ENCODE measurements around the gene TMA7.

The TMA7 gene

GRCh38 chr3:48405971-48406370 lies 34.1 kb upstream of the TMA7 start:
- no peak overlapping the region for H3K4me3 ChIP-seq (ENCODE audit: low read depth, low read length)
- no peak for TF ChIP-seq CTCF (IDR thresholded peaks at IDR 0.05; ENCODE audit: borderline replicate concordance, insufficient read depth, low read depth, low read length)

- no peak for TF ChIP-seq CTCF (IDR thresholded peaks at IDR 0.05; ENCODE audit: borderline replicate concordance, insufficient read depth, low read depth, low read length)
- no peak overlapping the region for H3K4me3 ChIP-seq (ENCODE audit: low read depth, low read length)
Observed at GRCh38 chr3:48406443-48407431, 33.3 kb upstream of the TMA7 start.

- no peak overlapping the region for H3K4me3 ChIP-seq (ENCODE audit: low read depth, low read length)
- TF ChIP-seq CTCF (IDR thresholded peaks at IDR 0.05; ENCODE audit: borderline replicate concordance, insufficient read depth, low read depth, low read length): no peak
Observed at GRCh38 chr3:48407542-48408099, 32.4 kb upstream of the TMA7 start.

GRCh38 chr3:48408823-48409281 lies 31.2 kb upstream of the TMA7 start:
- TF ChIP-seq CTCF (IDR thresholded peaks at IDR 0.05; ENCODE audit: borderline replicate concordance, insufficient read depth, low read depth, low read length): no peak
- H3K4me3 ChIP-seq (ENCODE audit: low read depth, low read length): no peak overlapping the region

- TF ChIP-seq CTCF (IDR thresholded peaks at IDR 0.05; ENCODE audit: borderline replicate concordance, insufficient read depth, low read depth, low read length): no peak
- H3K4me3 ChIP-seq (ENCODE audit: low read depth, low read length): no peak overlapping the region
Observed at GRCh38 chr3:48409291-48410201, 30.5 kb upstream of the TMA7 start.

GRCh38 chr3:48410205-48411040 lies 29.6 kb upstream of the TMA7 start:
- no peak for TF ChIP-seq CTCF (IDR thresholded peaks at IDR 0.05; ENCODE audit: borderline replicate concordance, insufficient read depth, low read depth, low read length)
- peak overlapping the region; percentile 8 for H3K4me3 ChIP-seq (ENCODE audit: low read depth, low read length)

All from GM12875 (cell line).